ENCODE data around the gene ENDOU.

Gene ENDOU, protein sequence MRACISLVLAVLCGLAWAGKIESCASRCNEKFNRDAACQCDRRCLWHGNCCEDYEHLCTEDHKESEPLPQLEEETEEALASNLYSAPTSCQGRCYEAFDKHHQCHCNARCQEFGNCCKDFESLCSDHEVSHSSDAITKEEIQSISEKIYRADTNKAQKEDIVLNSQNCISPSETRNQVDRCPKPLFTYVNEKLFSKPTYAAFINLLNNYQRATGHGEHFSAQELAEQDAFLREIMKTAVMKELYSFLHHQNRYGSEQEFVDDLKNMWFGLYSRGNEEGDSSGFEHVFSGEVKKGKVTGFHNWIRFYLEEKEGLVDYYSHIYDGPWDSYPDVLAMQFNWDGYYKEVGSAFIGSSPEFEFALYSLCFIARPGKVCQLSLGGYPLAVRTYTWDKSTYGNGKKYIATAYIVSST

DNA sequence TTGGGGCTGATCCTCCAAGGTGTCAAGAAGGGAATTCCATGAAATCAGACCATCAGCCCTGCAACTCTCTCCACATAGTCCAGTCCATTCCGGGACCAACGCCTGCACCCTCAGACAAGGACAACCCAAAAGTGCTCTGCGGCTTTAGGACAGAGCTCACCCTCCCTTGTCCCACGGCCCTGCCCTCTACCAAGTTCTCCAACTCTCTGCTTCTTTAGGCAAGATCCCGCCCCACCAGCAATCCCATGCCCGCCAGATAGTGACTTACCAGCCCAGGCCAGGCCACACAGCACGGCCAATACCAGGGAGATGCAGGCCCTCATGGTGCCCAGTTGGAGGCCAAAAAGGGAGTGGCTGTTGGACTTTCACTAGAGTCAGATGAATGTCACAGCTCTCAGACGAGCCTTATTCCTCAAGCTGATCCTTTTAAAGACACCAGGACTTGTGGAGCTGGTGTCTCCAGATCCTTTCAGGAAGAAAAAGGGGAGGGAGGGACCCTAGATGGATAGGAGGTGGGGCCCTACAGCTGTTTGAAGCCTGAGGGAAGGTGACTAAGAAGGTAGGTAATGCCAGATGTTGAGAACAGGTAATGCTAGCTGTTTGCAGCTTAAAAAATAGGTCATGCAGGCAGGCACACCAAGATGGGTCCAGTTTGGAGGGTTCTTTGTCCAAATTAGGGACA is at the start of gene ENDOU:
Gene ENDOU, minus strand, starts transcription at position 400 of the 682 bp plus-strand sequence. Its CDS starts 77 bp downstream, at position 323.
- Histone ChIP-seq H3K9me3 (ENCODE audit: insufficient read depth, low read length, severe bottlenecking) (no peaks in the 10 kb centered on the region), H3K4me3 (ENCODE audit: low read depth in 1 of 2, low read length in 2 of 2) (no peak within 1 kb of the TSS), H3K27me3 (ENCODE audit: insufficient read depth, low read length, poor library complexity) (no peaks in the 10 kb centered on the region), H2AFZ (ENCODE audit: low read depth, low read length) (no peak within 1 kb of the TSS), H3K27ac (ENCODE audit: low read length) (no peak within 1 kb of the TSS), H3K79me2 (ENCODE audit: insufficient read depth, low read length) (no peaks in the 10 kb centered on the region), H3K36me3 (ENCODE audit: insufficient read depth, low read length) (no peaks in the 10 kb centered on the region), H3K4me2 (ENCODE audit: insufficient read depth, low read length) (no peak within 1 kb of the TSS), H4K20me1 (ENCODE audit: insufficient read depth, low read length) (no peaks in the 10 kb centered on the region), H3K9ac (ENCODE audit: low read depth, low read length) (no peak within 1 kb of the TSS), H3K4me1 (ENCODE audit: insufficient read depth, low read length) (no peaks in the 10 kb centered on the region)
- no peak for ATAC-seq (ENCODE audit: insufficient read depth, low read depth)
- DNase-seq, result no peak
- no peak for TF ChIP-seq EZH2 (IDR thresholded peaks at IDR 0.05; ENCODE audit: borderline replicate concordance, low read depth, low read length, severe bottlenecking)
- TF ChIP-seq, protein P1, sequence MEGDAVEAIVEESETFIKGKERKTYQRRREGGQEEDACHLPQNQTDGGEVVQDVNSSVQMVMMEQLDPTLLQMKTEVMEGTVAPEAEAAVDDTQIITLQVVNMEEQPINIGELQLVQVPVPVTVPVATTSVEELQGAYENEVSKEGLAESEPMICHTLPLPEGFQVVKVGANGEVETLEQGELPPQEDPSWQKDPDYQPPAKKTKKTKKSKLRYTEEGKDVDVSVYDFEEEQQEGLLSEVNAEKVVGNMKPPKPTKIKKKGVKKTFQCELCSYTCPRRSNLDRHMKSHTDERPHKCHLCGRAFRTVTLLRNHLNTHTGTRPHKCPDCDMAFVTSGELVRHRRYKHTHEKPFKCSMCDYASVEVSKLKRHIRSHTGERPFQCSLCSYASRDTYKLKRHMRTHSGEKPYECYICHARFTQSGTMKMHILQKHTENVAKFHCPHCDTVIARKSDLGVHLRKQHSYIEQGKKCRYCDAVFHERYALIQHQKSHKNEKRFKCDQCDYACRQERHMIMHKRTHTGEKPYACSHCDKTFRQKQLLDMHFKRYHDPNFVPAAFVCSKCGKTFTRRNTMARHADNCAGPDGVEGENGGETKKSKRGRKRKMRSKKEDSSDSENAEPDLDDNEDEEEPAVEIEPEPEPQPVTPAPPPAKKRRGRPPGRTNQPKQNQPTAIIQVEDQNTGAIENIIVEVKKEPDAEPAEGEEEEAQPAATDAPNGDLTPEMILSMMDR (IDR thresholded peaks at IDR 0.05; ENCODE audit: borderline replicate concordance, extremely low read depth, low read length, poor library complexity, severe bottlenecking), result no peak

DNA sequence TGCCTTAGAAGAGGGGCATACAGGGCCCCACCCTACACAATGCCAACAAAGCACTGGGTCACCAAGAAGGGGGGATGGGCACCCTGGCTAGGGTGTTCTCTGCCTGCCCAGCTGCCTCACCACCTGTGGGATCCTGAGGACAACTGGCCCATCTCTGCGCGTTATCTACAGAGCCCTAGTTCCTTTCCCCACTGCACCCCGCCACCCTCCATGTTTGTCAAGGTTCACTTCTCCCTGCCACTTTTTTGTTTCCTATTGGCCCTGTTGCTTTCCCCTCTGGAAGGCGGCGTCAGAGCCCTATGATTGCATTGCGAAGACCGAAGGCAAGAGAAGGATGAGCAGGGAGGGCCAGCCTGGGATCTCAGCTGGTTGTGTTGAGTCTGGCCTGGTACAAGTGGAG is 49.4 kb upstream of the ENDOU start:
- Histone ChIP-seq H3K4me2 (ENCODE audit: insufficient read depth, low read length) (peak overlapping the region; percentile 98; the same call in 1 of the 2 replicates), H3K27ac (ENCODE audit: low read length) (no peak overlapping the region), H3K36me3 (ENCODE audit: insufficient read depth, low read length) (no peaks in the 10 kb centered on the region), H4K20me1 (ENCODE audit: insufficient read depth, low read length) (no peaks in the 10 kb centered on the region; the same call in 1 of the 2 replicates), H2AFZ (ENCODE audit: low read depth, low read length) (no peak overlapping the region), H3K9ac (ENCODE audit: low read depth, low read length) (no peak overlapping the region), H3K79me2 (ENCODE audit: insufficient read depth, low read length) (no peaks in the 10 kb centered on the region), H3K27me3 (ENCODE audit: insufficient read depth, low read length, poor library complexity) (peaks cover 17% of the 10 kb centered on the region), H3K4me1 (ENCODE audit: insufficient read depth, low read length) (peaks cover 21% of the 10 kb centered on the region), H3K9me3 (ENCODE audit: insufficient read depth, low read length, severe bottlenecking) (no peaks in the 10 kb centered on the region), H3K4me3 (ENCODE audit: low read depth in 1 of 2, low read length in 2 of 2) (no peak overlapping the region)
- DNase-seq, result no peak
- no peak for ATAC-seq (ENCODE audit: insufficient read depth, low read depth)
- TF ChIP-seq, protein P1 (IDR thresholded peaks at IDR 0.05; ENCODE audit: borderline replicate concordance, extremely low read depth, low read length, poor library complexity, severe bottlenecking), result no peak
- TF ChIP-seq EZH2 (IDR thresholded peaks at IDR 0.05; ENCODE audit: borderline replicate concordance, low read depth, low read length, severe bottlenecking), result no peak

DNA sequence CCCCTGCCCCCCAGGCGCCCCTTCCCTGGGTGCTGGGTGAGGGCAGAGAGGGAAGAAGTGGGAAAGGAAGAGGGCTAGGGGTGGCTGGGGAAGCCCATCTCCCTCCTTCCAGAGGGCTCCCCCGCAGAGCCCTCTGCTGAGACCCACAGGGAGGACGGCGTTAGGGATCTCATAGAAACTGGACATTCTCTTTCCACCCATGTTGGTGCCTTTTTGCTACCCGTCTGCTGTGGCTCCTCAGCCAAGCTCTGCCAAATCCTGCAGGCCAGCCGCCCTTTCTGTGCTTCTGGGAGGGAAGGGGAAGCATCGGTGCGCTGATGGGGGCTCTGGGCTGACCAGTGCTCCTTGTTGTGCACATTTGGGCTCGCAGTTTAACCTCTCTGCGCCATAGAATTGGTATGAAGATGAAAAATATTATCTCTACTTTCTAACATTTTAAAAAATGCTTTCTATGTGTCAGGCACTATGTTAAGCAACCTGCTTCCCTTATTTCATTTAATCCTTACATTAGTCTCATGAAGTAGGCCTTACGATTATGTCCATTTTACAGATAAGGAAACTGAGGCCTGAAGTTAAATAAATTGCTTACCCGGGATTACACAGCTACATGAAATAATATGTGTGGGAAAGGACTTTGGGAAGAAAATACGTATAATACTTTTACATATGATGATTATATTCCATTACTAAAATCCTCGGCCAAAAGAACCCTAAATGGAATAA is 48.7 kb upstream of the ENDOU start:
- TF ChIP-seq, protein P1 (IDR thresholded peaks at IDR 0.05; ENCODE audit: borderline replicate concordance, extremely low read depth, low read length, poor library complexity, severe bottlenecking), result no peak
- no peak for TF ChIP-seq EZH2 (IDR thresholded peaks at IDR 0.05; ENCODE audit: borderline replicate concordance, low read depth, low read length, severe bottlenecking)
- Histone ChIP-seq H3K9ac (ENCODE audit: low read depth, low read length) (peak overlapping the region; percentile 69), H3K4me3 (ENCODE audit: low read depth in 1 of 2, low read length in 2 of 2) (peak overlapping the region; percentile 37 to 70; a peak in 3 of 4 replicates), H3K4me2 (ENCODE audit: insufficient read depth, low read length) (peak overlapping the region; percentile 98), H3K27ac (ENCODE audit: low read length) (no peak overlapping the region; the same call in 1 of the 2 replicates), H3K79me2 (ENCODE audit: insufficient read depth, low read length) (no peaks in the 10 kb centered on the region), H3K4me1 (ENCODE audit: insufficient read depth, low read length) (peaks cover 21% of the 10 kb centered on the region), H3K36me3 (ENCODE audit: insufficient read depth, low read length) (no peaks in the 10 kb centered on the region), H2AFZ (ENCODE audit: low read depth, low read length) (peak overlapping the region; percentile 79), H3K27me3 (ENCODE audit: insufficient read depth, low read length, poor library complexity) (peaks cover 17% of the 10 kb centered on the region), H4K20me1 (ENCODE audit: insufficient read depth, low read length) (no peaks in the 10 kb centered on the region; the same call in 1 of the 2 replicates), H3K9me3 (ENCODE audit: insufficient read depth, low read length, severe bottlenecking) (no peaks in the 10 kb centered on the region)
- DNase-seq (no peak), ATAC-seq (ENCODE audit: insufficient read depth, low read depth) (peak; percentile 25; the same call in 2 of the 3 replicates)
